Head of caudate nucleus (tissue), 42 donors: ENCODE measurements around the gene EPO.
"Not testable (repeated sequence)": the region's sequence is repeated elsewhere in the genome, so short reads cannot be mapped to it uniquely, and the experiment has no call there.

Experiments
- DNase-seq, 42 donors: peaks; one replicate each; pipeline versions ENCODE4 v3.0.0 to v3.0.0-alpha.2; 2020 to 2021; ENCODE audit warnings: mixed read lengths in 7 of 42
- intact Hi-C: fragments of 100-400 bp; cut with DNase I; formaldehyde crosslinking; loops from one replicate; pipeline ENCODE4 v1.15.0; 2022

Gene EPO

DNA sequence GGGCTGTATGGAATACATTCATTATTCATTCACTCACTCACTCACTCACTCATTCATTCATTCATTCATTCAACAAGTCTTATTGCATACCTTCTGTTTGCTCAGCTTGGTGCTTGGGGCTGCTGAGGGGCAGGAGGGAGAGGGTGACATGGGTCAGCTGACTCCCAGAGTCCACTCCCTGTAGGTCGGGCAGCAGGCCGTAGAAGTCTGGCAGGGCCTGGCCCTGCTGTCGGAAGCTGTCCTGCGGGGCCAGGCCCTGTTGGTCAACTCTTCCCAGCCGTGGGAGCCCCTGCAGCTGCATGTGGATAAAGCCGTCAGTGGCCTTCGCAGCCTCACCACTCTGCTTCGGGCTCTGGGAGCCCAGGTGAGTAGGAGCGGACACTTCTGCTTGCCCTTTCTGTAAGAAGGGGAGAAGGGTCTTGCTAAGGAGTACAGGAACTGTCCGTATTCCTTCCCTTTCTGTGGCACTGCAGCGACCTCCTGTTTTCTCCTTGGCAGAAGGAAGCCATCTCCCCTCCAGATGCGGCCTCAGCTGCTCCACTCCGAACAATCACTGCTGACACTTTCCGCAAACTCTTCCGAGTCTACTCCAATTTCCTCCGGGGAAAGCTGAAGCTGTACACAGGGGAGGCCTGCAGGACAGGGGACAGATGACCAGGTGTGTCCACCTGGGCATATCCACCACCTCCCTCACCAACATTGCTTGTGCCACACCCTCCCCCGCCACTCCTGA lies 2.4 kb downstream of the EPO start:
- DNase-seq = peak in 1 of 42 donors; percentile 7
- intact Hi-C loops = no loop called here

DNA sequence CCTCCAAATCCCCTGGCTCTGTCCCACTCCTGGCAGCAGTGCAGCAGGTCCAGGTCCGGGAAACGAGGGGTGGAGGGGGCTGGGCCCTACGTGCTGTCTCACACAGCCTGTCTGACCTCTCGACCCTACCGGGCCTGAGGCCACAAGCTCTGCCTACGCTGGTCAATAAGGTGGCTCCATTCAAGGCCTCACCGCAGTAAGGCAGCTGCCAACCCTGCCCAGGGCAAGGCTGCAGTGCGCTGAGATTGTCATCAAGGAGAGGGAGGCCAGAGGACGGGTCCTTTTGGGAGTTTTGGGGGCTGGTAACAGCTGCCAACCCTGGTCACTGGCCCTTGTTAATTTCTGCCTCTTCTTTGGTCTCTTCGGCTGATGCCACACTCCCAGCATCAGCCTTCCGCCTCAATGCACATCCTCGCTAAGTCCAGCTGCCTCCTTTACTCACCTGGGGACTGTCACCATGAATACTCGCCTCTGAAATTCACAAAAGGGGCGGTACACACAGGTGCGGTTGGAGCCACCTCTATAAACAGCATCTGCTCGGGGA lies 3.5 kb downstream of the EPO start:
- intact Hi-C loops = no loop called here
- DNase-seq = peak in 2 of 42 donors; percentile 1 to 11

DNA sequence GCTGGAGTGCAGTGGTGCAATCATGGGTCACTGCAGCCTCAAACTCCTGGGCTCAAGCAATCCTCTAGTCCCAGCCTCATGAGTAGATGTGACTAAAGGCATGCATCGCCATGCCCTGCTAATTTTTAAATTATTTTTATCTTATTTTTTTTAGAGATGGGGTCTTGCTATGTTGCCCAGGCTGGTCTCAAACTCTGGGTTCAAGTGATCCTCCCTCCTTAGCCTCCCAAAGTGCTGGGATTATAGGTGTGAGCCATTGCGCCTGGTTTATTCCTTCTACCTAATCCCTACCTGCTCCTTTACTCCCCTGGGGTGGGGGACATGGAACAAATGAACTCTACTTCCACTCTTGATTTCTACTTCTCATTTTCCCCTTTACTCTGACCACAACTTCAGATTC lies 4.1 kb downstream of the EPO start:
- DNase-seq, intact Hi-C loops: not testable (repeated sequence)

DNA sequence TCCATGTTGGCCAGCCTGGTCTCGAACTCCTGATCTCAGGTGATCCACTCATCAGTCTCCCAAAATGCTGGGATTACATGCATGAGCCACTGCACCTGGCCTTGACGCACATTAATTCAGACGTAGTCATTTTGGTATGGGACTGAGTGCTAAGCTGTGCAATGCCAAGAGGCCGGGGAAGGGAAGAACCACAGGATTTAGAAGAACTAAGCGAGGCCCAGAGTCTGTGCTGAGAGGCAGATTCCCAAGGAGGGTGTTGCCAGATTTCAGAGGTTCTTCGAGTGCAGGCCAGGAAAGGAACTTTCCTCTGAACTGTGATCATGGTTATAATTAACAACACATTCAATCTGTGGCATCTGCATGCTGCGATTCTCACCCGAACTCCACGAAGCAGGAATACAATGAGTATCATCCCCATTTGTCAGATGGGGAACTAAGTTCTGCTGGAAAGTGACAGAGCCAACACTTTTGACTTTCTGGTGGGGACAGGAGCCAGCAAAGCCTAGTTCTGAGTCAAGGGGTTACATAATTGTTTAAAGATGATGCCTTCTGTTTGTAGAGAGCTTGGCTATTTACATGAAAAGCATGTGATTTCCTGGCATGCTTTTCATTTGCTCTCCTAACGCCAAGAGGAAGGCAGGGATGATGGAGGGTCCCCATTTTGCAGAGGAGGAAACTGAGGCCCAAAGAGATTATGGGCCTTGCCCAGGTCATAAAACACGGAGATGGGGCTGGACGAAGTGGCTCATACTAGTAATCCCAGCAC lies 6.9 kb downstream of the EPO start:
- DNase-seq = peak in 2 of 42 donors; percentile 1 to 7
- intact Hi-C loops = no loop called here

DNA sequence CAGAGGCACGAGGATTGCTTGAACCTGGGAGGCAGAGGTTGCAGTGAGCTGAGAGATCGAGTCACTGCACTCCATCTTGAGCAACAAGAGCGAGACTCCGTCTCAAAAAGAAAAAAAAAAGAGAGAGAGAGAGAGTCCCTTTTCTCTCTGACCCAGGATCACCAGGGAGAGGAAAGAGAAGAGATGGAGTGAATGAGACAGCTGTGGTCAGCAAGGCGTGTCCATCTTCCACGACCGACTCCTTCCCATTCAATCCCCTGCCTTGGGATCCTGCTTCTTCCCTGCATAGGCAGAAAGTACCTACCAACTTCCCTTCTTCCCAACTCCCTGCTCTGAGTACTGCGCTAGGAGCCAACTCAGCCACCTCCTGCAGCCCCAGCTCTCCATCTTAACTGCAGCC lies 7.9 kb downstream of the EPO start:
- intact Hi-C loops = no loop called here
- no peak for DNase-seq

DNA sequence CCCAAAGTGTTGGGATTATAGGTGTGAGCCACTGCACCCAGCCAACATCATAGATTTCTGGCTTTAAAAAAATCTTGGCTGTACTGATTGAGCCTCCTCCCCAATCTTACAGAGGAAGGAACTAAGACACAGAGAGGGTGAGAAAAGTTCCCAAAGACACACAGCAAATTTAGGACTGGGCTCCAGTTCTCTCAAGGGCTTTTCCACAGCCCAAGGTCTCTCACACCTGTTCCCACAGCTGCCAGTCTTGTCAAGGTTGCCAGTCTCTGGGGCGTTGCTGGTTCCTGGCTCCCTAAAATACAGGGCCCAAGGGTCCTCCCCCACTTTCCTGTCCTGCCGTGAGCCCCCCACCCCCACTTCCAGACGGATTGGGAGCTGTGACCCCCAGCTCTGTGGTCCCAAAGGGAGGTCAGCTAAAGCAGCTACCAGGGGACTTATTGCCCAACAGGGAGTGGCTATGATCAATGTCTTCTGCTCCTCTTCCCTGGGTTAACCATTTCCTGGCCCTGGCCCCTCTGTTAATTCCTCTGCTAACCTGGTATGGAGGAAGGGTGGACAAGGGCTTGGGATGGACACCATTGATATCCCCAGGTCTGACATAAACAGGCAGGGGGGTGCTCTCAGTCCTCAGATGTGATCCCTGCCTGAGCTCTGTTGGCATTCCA lies 10.0 kb downstream of the EPO start:
- intact Hi-C loops = no loop called here
- no peak for DNase-seq

DNA sequence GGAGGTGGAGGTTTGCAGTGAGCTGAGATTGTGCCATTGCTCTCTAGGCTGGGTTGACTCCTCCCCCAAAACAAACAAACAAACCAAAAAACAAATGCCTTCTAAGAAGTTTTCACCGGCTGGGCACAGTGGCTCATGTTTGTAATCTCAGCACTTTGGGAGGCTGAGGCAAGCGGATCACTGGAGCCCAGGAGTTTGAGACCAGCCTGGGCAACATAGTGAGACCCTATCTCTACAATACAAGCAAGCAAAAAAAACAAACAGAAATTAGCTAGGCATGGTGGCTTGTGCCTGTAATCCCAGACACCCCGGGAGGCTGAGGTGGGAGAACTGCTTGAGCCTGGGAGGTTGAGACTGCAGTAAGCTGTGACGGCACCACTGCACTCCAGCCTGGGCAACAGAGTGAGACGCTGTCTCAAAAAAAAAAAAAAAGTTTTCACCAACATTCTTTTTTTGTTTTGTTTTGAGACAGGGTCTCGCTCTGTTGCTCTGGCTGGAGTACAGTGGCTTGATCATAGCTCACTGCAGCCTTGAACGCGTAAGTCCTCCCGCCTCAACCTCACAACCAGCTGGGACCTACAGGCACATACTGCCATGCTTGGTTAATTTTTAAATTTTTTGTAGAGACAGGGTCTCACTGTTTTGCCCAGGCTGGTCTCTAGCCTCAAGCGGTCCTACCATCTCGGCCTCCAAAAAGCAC lies 11.8 kb downstream of the EPO start:
- no peak for DNase-seq
- intact Hi-C loops = no loop called here

DNA sequence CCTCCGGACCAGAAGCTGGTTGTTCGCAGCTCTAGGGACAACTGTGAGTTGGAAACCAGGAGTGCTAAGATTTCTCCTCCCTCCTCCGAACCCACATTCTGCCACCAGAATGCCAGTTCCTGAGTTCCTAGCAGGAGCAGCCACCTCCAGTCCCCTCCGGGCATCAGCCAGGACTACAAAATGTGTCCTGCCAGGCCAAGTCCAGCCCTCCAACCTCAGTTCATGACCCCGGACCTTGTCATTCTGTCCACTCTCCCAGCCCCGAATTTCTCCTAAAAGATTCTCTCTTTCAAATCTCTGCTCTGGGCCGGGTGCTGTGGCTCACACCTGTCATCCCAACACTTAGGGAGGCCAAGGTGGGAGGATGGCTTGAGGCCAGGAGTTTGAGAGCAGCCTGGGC lies 15.5 kb downstream of the EPO start:
- intact Hi-C loops = no loop called here
- no peak for DNase-seq

DNA sequence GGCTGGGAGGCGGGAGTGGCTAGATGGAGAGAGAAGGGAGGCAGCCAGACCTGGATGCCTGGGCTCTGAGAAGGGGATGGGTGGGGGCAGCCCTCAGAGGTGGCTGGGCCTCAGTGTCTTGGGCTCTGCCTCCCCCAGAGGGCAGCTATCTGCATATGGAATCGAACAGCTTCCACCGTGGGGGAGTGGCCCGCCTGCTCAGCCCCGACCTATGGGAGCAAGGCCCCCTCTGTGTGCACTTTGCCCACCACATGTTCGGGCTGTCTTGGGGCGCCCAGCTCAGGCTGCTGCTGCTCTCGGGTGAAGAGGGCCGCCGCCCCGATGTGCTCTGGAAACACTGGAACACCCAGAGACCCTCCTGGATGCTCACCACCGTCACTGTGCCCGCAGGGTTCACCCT lies 16.4 kb downstream of the EPO start:
- no peak for DNase-seq
- intact Hi-C loops = no loop called here

DNA sequence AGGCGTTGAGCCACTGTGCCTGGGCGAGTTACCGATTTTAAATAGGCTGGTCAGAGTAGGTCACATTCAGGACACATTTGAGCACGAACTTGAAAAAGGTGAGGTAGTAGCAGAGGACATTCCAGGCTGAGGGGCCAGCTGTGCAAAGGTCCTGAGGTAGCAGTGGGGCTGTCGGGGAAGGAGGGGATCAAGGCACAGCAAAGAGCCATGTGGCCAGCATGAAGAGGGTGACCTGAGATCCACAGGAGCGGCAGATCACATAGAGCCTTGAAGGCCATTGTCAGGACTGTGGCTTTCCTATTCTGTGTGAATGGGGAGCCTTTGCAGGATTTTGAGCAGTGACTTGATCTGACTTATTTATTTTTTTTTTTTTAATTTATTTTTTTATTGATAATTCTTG lies 19.7 kb downstream of the EPO start:
- intact Hi-C loops = no loop called here
- DNase-seq = no peak

DNA sequence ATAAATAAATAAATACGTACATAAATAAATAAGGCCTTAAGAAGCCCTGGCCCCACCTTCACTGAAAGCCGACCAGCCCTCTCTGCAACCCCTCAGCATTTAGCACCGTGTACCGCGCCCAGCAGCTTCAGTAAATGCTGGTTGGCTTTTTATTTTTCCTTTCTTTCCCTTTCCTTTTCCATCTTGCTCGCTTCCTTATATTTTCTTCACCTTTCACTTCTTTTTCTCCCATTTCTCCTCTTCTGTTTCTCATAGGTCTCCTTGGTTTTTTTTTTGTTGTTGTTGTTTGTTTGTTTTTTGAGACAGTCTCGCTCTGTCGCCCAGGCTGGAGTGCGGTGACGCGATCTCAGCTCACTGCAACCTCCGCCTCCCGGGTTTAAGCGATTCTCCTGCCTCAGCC lies 24.3 kb downstream of the EPO start:
- no peak for DNase-seq
- intact Hi-C loops = no loop called here

DNA sequence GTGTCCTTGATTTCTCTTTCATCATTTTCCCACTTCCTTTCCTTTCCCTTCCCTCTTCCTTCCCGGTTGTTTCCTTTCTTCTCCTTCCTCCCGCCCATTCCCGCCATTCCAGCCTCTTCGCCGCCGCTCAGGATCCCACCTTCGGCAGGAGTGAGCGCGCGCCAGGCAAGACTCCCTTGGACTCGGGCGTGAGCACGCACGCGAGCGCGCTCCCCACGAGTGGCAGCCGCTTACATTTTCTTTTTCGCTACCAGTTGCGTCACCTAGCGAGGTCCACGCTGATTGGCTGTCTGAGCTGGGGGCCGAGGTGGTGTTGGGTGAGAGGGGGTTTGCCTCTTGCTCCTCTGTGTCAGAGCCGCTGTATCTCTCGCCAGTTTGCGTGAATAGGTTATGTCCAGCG lies 24.9 kb downstream of the EPO start:
- DNase-seq = peak; percentile 18 to 88 (median 68)
- intact Hi-C loops = no loop called here

DNA sequence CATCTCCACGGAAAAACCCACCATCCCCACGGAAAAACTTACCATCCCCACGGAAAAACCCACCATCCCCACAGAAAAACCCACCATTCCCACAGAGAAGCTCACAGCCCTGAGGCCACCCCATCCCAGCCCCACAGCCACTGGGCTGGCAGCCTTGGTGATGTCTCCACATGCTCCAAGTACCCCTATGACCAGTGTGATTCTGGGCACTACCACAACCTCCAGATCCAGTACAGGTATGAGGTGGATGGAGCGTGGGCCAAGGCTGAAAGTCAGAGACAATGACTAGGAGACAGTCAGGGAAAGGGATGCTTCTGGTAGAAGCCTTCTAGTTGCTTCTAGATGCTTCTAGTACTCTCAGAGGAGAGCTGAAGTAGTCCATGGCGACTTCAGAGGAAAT lies 32.7 kb downstream of the EPO start:
- DNase-seq = peak in 2 of 42 donors; percentile 2 to 20
- intact Hi-C loops = no loop called here

DNA sequence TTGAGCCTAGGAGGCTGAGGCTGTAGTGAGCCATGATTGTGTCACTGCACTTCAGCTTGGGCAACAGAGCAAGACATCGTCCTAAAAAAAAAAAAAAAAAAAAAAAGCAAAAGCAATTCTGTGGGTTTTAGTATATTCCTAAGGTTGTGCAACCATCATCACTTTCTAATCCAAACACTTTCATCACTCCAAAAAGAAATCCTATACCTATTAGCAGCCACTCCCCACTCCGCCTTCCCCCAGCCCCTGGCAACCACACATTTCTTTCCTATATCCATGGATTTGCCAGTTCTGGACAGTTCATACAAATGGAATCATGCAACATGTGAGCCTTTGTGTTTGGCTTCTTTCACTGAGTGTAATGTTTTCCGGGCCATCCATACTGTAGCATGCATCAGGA lies 33.5 kb downstream of the EPO start:
- intact Hi-C loops = no loop called here
- no peak for DNase-seq

DNA sequence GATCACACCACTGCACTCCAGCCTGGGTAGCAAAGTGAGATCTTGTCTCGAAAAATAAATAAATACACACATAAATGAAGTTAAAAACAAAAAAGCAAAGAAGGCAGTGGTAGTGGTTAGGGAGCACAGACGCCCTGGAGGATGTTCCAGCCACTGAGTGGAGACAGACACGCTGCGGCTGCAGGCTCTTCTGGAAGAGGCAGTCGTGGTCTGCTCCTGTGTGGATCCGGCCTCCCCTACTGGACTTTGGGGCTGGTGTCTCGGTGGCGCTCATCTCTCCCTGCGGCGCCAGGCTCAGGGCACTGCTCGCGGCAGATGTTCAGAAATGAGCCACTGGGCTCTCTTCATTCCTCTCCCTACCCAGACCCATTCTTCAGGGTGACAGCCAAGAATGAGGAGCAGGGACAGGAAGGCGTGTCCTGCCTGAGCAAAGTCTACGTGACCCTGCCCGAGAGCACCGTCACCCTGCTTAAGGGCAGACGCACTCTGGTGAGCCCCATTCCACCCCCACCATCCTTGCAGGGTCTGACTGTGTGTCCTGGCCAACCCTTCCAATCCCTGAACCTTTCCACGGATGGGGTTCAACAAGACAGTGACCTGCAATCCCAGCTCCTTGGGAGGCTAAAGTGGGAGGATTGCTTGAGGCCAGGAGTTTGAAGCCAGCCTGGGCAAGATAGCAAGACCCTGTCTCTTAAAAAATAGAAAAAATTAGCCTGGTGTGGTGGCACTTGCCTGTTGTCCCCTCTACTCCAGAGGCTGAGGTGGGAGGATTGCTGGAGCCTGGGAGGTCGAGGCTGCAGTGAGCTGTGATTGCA lies 39.3 kb downstream of the EPO start:
- intact Hi-C loops = no loop called here
- no peak for DNase-seq

DNA sequence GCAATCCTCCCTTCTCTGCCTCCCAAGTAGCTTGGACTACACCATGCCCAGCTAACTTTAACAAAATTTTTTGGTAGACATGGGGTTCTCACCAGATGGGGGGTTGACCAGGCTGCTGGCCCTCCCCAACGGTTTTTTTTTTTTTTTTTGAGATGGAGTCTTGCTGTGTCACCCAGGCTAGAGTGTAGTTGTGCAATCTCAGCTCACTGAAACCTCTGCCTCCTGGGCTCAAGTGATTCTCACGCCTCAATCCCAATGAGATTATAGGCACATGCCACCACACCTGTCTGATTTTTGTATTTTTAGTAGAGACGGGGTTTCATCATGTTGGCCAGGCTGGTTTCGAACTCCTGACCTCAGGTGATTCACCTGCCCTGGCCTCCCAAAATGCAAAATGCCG lies 42.6 kb downstream of the EPO start:
- intact Hi-C loops, DNase-seq: not testable (repeated sequence)

DNA sequence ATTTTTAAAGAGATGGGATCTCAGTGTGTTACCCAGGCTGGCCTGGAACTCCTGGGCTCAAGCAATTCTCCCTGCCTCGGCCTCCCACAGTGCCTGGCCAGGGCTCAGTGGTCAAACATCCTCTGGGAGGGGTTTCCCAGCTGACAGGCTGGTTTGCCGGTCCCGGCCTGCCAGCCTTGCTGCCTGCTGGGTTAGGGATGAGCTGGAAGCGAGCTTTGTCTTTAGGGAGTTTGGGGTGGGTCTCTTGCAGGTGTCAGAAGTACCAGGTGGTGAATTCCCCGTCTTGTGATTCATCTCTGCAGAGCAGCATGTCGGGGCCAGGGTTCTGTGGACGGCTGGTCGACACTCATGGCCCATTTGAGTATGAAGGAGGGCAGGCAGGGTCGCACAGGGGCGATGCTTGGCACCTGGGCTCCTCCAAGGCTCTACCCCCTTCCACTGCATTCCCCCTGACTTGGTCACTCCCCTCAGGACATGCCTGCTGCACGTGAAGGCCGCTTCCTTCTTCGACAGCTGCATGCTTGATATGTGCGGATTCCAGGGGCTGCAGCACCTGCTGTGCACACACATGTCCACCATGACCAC lies 43.4 kb downstream of the EPO start:
- intact Hi-C loops = no loop called here
- no peak for DNase-seq

DNA sequence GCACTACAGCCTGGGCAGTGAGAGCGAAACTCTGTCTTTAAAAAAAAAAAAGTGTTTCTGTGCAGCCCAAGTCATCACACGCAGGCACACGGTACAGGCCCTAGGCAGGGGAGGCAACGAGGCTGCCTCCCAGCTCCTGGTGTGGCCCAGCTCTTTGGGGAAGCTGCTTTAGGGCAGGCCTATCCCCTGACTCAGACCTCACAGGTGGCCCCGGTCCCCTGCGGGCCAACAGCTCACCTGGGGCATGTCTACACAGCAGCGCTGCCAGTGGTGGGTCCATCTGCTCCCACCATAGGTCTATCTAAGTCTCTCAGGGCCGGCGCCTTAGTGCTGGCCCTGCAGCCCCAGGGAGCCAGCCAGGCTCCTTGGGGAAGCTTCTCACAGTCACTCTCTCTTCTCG lies 44.6 kb downstream of the EPO start:
- no peak for DNase-seq
- intact Hi-C loops = no loop called here
